Activated CD4-positive, alpha-beta T cell treated with anti-CD3 and anti-CD28 coated beads, Interleukin-2, amount 10 ng/mL, durations not matched to agents 7 days and 5 days (primary cell): ENCODE results near the gene RPS21. TPM values are rescaled to one million over a fixed set of nuclear protein-coding genes. Genes with fewer than 3 reads are reported as not detected.

Experiments used
- CTCF ChIA-PET: fragments of 350-600 bp; sonication (Branson Sonifier 250); formaldehyde crosslinking; loops from one replicate; lab custom pipeline; 2021; ENCODE audit warnings: antibody characterized with exemption; lab: Charles Lee
- POLR2A ChIA-PET: fragments of 350-600 bp; sonication (Branson Sonifier 250); formaldehyde crosslinking; loops from one replicate; lab custom pipeline; 2021; ENCODE audit warnings: antibody characterized with exemption; lab: Charles Lee
- DNase-seq: peaks from one replicate; pipeline ENCODE4 v3.0.0-alpha.2; 2020
- H3K27ac Mint-ChIP-seq: one replicate; pipeline ENCODE4 v1.8.0; 2021; ENCODE audit warnings: mild to moderate bottlenecking, moderate library complexity, mixed read lengths
- H3K27me3 Mint-ChIP-seq: one replicate; pipeline ENCODE4 v1.8.0; 2021; ENCODE audit warnings: mixed read lengths
- H3K36me3 Mint-ChIP-seq: one replicate; pipeline ENCODE4 v1.8.0; 2021; ENCODE audit warnings: low read depth, mixed read lengths
- H3K4me1 Mint-ChIP-seq: one replicate; pipeline ENCODE4 v1.8.0; 2021; ENCODE audit warnings: mixed read lengths
- H3K4me3 Mint-ChIP-seq: one replicate; pipeline ENCODE4 v1.8.0; 2021; ENCODE audit warnings: mild to moderate bottlenecking, moderate library complexity, mixed read lengths
- H3K9me3 Mint-ChIP-seq: one replicate; pipeline ENCODE4 v1.8.0; 2021; ENCODE audit warnings: mixed read lengths
- total RNA-seq, 2 experiments: library from RNA; stranded (reverse); gene quantifications; one replicate each; pipeline ENCODE4 v1.2.3, GENCODE V29; 2021

Gene RPS21
- total RNA-seq, 2 experiments from 2014 or later: 1,391 to 1,979 TPM

DNA sequence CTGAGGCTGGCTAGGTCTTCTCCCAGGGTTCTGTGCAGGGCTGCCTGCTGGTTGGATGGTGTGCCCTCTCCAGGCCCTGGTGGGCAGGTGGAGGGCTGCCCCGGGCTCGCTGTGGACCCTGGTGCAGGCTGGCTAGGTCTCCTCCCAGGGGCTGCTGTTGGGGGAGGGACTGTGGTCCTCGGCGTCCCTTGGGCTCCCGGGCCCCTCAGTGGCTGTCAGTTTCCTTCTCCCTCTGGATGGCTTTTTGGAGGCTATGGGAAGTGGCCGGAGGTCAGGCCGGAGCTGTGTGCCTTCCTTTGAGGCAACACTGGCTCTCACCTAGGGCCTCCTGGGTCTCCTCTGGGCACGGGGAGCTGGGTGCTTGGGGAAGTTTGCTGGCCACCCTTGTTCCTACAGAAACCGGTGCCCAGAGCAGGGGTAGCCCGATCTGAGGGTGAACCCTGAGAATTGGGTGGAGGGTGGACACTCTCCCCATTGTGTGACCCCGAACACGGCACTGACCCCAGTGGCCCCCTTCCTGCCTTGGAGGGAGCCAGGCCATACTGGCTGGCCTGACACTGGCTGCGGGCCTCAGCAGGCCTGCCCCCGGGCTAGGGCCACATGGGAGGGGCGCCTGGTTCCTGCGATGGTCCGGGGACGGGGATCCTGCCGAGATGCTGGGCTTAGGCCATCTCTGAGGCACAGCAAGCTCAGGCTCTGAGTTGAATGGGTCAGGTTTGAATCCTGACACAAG is 24.0 kb downstream of the RPS21 start:
- H3K4me1 Mint-ChIP-seq: peaks cover 16% of the 10 kb centered on the region
- no peak overlapping the region for H3K27ac Mint-ChIP-seq
- H3K36me3 Mint-ChIP-seq: peaks cover 2% of the 10 kb centered on the region
- ChIA-PET POLR2A (no interaction called here), CTCF (interaction anchor here (0.8 to 1.5 kb wide), 6 partner anchors 22 to 421 kb away, joined by 3 to 6 read pairs (median 4); no protein-coding TSS in a partner anchor)
- no peaks in the 10 kb centered on the region for H3K27me3 Mint-ChIP-seq
- no peak for DNase-seq
- no peak overlapping the region for H3K4me3 Mint-ChIP-seq
- no peaks in the 10 kb centered on the region for H3K9me3 Mint-ChIP-seq

DNA sequence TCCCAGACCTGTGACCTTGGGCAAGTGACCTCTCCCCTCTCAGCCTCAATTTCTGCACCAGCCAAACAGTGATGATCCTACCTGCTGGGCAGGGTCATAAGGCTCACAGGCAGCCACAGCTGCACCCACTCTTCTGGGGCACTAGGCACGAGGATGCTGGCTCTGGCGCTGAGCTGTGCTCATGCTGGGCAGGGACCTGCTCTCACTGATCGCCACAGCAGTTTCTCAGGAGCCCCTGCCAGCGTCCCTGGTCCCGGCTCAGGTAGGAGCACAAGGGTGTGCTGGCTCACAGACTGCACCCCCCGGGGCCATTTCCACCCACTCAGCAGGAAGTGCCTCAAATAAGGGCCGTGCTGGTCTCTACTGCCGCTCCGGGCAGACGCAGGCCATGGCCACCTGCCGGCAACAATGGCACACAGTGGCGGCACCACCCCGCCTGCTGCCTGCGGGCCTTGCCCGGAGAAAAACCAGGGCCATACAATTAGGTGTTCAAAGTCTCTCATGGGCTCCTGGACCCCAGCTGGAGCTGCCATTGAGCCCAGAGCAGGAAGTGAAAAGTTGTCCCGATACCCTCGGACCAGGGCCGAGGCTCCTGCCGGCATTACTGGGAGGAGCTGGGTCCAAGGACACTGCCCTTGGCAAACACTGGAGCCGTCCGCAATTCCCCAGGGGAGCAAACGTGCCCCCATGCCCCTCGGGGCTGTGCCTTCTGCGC is 24.7 kb downstream of the RPS21 start:
- no peak overlapping the region for H3K27ac Mint-ChIP-seq
- no peaks in the 10 kb centered on the region for H3K36me3 Mint-ChIP-seq
- no peak for DNase-seq
- no peaks in the 10 kb centered on the region for H3K9me3 Mint-ChIP-seq
- peaks cover 12% of the 10 kb centered on the region for H3K4me1 Mint-ChIP-seq
- no peak overlapping the region for H3K4me3 Mint-ChIP-seq
- ChIA-PET POLR2A (no interaction called here), CTCF (interaction anchor here (1.4 kb wide), 1 partner anchor 396 kb away, joined by 3 read pairs; no protein-coding TSS in a partner anchor)
- no peaks in the 10 kb centered on the region for H3K27me3 Mint-ChIP-seq

DNA sequence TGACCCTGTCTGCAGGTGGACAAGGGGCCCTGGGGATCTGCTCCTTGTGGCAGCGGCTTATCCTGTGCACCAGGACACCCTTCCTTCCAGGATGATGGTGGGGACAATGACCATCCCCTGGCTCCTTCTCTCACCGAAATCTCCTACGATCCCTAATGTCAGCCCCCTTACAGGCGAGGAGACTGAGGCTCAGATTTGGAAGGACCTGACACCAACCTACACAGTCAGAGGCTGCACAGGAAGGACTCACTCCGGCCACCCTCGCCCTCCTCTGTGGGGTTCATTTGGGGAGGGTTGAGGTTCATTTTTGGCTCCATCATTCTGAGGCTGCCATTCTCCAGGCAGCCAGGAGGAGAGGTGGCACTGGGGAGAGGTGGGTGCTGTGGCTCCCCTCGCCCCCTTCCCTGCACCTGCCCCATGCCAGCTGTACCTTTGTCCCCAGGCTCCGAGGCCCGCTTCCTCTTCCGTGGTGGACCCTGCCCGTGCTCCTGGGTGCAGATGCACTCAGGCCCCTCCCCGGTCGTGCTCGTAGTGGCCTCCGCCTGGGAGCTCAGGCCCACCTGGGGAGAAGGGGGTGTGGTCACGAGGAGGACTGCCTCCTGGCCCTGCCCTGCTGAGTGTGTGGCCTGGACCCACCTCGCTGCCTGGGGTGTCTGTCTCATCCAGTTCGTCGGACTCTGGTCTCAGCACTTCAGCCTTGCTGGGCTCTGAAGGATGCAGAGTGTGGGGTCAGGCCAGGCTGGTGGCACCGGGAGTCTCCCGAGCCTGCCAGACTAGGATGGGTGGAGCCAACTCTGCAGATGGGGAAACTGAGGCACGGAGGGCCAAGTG is 25.5 kb downstream of the RPS21 start:
- POLR2A ChIA-PET: no interaction called here

DNA sequence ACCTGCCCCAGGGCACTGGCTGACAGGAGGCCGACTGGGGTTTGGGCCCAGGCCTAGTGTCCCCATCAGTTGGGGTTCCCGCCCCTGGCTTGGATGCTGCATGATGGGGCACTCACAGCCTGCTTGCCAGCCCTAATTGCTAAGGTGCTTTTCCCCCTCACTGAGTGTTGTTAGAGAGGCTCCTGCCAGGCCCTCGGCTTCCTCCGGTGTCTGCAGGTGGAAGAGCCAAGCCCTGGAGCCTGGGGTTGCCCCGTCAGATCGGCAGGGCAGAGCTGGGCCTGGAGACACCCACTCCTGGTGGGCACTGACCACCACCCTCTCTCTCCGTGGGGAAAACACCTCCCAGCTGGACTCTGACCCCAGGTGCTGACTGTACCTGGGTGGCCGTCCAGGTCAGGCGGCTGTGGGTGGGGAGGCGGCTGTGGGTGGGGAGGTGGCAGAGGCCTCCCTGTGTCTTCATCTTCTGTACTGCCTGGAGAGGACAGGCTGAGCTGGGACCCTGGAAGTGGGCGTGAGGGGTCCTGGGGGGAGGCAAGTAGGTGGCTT is 26.2 kb downstream of the RPS21 start:
- no peak overlapping the region for H3K4me3 Mint-ChIP-seq
- peaks cover 12% of the 10 kb centered on the region for H3K4me1 Mint-ChIP-seq
- no peak for DNase-seq
- ChIA-PET POLR2A (no interaction called here), CTCF (no interaction called here)
- no peaks in the 10 kb centered on the region for H3K9me3 Mint-ChIP-seq
- no peaks in the 10 kb centered on the region for H3K36me3 Mint-ChIP-seq
- no peak overlapping the region for H3K27ac Mint-ChIP-seq
- no peaks in the 10 kb centered on the region for H3K27me3 Mint-ChIP-seq

More for the DNA sequence above, 25.5 kb downstream of the RPS21 start:
- Mint-ChIP-seq H3K36me3 (no peaks in the 10 kb centered on the region), H3K9me3 (no peaks in the 10 kb centered on the region), H3K27ac (no peak overlapping the region), H3K4me1 (peaks cover 12% of the 10 kb centered on the region), H3K27me3 (no peaks in the 10 kb centered on the region), H3K4me3 (no peak overlapping the region)
- CTCF ChIA-PET: no interaction called here
- no peak for DNase-seq

DNA sequence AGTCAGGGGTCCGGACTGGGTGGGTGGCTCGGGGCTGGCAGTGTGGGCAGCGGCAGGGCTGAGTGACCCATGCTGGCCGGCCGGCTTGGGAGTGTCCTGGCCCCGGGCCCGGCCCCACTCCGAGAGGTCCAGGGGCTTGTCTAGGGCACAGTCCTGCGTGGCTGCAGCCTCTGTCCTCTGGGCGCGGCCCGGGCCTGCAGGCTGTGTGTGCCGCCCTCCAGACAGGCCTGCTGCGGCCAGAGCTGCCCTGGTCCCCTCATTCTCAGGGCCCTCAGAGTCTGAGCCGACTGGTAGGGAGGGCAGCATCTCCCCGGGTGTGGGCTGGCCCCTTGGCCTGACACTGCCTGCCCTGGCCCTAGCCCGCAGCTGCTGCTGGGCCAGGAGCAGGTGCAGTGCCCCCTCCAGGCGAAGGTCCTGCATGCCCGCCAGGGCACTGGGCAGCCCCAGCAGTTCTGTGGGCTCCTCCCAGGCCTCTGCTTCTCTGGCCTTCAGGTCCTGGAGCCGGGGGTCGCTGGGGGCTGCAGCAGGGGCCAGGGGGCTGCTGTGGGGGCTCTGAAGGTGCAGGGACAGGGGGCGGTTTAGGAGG is 27.1 kb downstream of the RPS21 start:
- Mint-ChIP-seq H3K36me3 (no peaks in the 10 kb centered on the region), H3K27me3 (no peaks in the 10 kb centered on the region), H3K27ac (no peak overlapping the region), H3K9me3 (no peaks in the 10 kb centered on the region), H3K4me3 (no peak overlapping the region), H3K4me1 (peaks cover 12% of the 10 kb centered on the region)
- CTCF ChIA-PET: no interaction called here
- POLR2A ChIA-PET: no interaction called here
- no peak for DNase-seq

DNA sequence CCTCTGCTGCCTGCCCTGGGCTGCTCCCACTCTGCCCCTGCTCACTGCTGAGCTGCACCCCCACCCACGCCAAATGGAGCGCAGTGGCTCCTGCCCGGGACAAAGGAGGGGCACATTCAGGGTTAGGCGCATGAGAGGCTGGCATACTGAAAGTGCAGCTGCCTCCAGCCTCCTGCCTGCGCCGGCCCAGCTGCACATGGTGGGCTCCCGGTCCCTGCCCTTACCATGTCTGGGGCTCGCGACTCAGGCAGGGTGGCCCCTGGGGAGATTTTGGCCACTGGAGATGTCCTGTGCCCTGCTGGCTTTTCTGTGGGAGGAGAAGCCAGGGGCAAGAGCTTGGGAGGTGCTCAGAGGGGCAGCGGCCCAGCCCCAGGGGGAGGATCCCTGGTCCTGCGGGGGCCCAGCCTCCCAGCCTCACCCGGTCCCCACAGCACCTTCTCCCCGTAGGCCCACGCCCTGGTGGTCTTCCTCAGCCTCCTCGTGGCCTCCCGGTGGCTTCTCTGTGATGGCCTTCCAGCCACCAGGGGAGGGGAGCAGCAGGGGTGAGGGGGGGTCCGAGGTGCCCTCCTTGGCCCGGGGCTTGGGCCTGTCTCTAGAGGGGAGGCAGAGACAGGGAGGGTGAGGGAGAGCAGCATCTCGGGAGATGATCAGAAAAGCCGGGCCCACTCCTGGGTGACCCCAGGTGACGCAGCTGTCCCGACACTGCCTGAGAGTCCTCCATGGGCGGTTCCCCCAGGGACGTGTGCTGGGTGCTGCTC is 28.6 kb downstream of the RPS21 start:
- Mint-ChIP-seq H3K27ac (no peak overlapping the region), H3K36me3 (no peaks in the 10 kb centered on the region), H3K27me3 (no peaks in the 10 kb centered on the region), H3K9me3 (no peaks in the 10 kb centered on the region), H3K4me1 (no peaks in the 10 kb centered on the region), H3K4me3 (no peak overlapping the region)
- CTCF ChIA-PET: interaction anchor here (0.6 kb wide), 1 partner anchor 231 kb away, joined by 3 read pairs; no protein-coding TSS in a partner anchor
- DNase-seq: no peak
- POLR2A ChIA-PET: no interaction called here

DNA sequence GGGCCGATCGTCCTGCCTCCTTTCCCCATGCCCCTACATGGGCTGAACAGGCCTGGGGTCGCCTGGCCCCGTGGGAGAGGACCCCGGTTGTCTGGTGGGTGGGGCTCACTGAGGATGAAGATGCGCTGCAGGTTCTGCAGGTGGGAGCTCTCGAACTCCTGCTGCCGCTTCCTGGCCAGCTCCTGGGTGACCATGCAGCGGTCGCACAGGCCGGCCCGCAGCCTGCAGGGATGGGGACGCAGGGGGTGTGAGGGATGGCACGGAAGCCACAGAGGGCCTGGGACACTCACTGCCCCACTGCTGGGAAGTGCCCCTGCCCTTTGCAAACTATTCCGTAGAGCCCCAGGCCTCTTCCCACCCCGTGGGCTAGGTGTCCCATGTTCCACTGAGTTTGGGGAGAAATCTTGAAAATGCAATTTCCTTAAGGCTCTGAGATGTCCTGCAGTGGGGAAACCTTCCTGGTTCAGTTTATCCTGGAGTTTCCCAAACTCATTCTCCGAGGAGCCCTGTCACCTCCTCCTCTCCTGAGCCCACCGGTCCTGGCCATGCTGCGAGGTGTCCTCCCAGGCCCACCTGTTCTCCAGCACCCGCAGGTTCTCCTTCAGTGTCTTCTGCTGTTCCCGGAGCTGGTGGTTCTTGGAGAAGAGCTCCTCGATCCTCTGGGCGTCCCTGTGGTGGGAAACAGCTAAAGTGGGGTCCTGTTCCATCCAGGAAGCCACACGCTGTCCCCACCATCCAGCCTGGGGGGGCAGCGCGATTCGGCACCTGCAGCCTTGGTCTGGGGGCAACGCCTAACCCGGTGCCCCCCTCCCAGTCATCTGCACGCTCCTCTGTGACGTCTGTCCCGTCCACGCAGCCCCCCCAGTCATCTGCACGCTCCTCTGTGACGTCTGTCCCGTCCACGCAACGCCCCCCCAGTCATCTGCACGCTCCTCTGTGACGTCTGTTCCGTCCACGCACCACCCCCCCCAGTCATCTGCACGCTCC is 30.0 kb downstream of the RPS21 start:
- Mint-ChIP-seq H3K4me3 (no peak overlapping the region), H3K27me3 (no peaks in the 10 kb centered on the region), H3K36me3 (no peaks in the 10 kb centered on the region), H3K27ac (peak overlapping the region; percentile 41), H3K9me3 (peaks cover 6% of the 10 kb centered on the region), H3K4me1 (no peaks in the 10 kb centered on the region)
- POLR2A ChIA-PET: no interaction called here
- no peak for DNase-seq
- CTCF ChIA-PET: no interaction called here

DNA sequence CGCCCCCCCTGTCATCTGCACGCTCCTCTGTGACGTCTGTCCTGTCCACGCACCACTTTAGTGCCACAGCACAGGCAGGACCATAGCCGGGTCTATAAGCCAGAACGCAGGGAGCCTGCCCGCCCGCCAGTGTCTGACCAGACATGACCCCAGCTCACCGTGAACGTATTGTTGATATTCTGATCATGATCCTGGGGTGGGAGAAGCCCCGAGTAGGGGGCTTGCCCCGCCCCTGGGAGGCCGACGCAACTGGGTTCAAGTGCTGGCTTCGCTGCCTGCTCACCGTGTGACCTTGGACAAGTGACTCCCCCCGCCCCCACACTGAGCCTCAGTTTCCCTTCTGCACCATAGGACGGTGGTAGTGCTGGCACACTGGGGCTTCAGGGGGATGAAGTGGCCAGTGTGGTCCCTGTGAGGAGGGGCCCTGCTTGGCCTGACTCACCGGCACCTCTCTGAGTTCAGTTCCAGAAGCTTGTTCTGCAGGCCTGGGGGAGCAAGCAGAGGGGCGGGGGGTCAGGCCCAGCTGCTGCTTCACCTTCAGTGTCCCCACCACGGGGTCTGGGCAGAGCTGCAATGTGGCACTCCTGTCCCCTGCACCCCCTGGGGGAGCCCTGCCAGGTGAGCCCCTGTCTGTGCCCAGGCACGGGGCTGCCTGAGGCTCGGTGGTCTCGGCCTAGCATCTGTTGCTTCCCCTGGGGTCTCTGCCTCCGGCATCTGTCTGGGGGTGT is 31.2 kb downstream of the RPS21 start:
- no peak for DNase-seq
- Mint-ChIP-seq H3K36me3 (no peaks in the 10 kb centered on the region), H3K27me3 (no peaks in the 10 kb centered on the region), H3K9me3 (peaks cover 6% of the 10 kb centered on the region), H3K27ac (no peak overlapping the region), H3K4me3 (no peak overlapping the region), H3K4me1 (no peaks in the 10 kb centered on the region)
- ChIA-PET CTCF (interaction anchor here (1.0 kb wide), 1 partner anchor 10 kb away, joined by 4 read pairs; no protein-coding TSS in a partner anchor), POLR2A (no interaction called here)

DNA sequence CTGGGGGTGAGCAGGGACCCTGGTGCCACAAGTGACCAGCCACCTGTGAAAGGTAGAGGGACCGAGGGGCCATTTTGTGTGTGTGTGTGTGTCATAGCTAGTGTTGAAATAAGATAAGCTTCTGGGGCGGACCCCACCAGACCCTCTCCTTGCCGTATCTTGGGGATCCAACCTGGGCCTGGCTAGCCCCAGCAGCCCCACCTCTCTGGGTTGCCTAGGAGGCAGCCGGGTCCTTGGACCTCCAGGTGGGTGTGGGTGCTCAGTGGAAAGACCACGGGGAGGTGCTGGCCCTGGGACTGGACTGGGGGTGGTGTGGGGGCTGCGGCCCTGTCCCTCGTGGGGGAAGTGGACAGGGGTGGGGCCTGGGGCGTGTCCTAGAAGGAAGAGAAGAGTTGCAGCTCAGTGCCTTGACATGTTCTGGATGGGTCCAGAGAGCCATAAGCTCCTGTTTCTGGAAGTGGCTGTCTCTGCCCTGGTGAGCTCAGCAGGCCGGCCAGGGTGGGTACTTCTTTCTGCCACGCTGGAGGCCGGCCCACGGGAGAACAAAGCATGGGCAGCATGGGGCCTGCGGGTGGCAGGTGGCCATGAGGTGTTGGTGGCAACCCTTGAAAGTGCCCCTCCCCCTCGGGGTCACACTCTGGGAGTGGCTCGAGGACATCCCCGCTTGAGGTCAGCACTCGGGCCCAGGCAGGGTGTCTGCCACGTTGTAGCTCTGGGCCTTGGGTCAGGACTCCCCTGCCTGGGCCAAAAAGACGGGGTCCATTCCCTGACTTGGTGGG is 32.0 kb downstream of the RPS21 start:
- no peak for DNase-seq
- Mint-ChIP-seq H3K36me3 (no peaks in the 10 kb centered on the region), H3K4me3 (no peak overlapping the region), H3K27ac (no peak overlapping the region), H3K9me3 (peaks cover 6% of the 10 kb centered on the region), H3K4me1 (no peaks in the 10 kb centered on the region), H3K27me3 (no peaks in the 10 kb centered on the region)
- CTCF ChIA-PET: interaction anchor here (0.8 to 1.0 kb wide), 2 partner anchors 9 kb away, joined by 3 to 4 read pairs; no protein-coding TSS in a partner anchor
- POLR2A ChIA-PET: no interaction called here

DNA sequence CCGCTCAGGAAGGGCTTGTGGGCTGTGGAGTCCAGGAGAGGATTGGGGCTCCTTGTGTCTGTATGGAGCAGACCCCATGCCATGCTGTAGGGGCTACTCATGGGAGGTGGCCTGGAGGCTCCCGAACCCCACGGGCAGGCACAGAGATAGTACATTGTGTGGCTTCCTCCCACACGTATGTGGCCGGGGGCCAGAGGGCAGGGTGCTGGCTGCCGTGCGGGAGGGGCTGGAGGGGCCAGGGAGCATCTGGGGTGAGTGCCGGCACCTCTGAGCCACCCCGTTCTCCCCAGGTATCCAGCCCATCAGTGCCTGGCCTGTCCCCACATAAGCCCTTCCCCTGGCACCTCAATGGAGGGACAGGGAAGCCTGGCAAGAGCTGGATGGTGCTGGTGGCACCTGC is 32.9 kb downstream of the RPS21 start:
- Mint-ChIP-seq H3K27me3 (no peaks in the 10 kb centered on the region), H3K4me3 (no peak overlapping the region), H3K4me1 (no peaks in the 10 kb centered on the region), H3K27ac (no peak overlapping the region), H3K9me3 (peaks cover 6% of the 10 kb centered on the region), H3K36me3 (no peaks in the 10 kb centered on the region)
- DNase-seq: no peak
- ChIA-PET CTCF (no interaction called here), POLR2A (no interaction called here)
